H9 (cell line): ENCODE measurements around the gene MVP. TPM values are rescaled to one million over a fixed set of nuclear protein-coding genes. Genes with fewer than 3 reads are reported as not detected.

Experiments used
- DNase-seq: peaks from one replicate; pipeline ENCODE4 v3.0.0-alpha.2; 2017
- H2AFZ ChIP-seq: one replicate; pipeline ENCODE4 v1.6.1; 2013; ENCODE audit warnings: mild to moderate bottlenecking, low read length, control low read depth, moderate library complexity
- H2AK5ac ChIP-seq: 2 replicates; pipeline ENCODE4 v1.6.1; 2013; ENCODE audit warnings: low read length, control low read depth, mixed read lengths; ENCODE audit not compliant: insufficient read length
- H2BK120ac ChIP-seq: one replicate; pipeline ENCODE4 v1.6.1; 2013; ENCODE audit warnings: low read depth, mild to moderate bottlenecking, low read length, control low read depth, inconsistent platforms; ENCODE audit not compliant: poor library complexity, severe bottlenecking
- H2BK12ac ChIP-seq: 2 replicates; pipeline ENCODE4 v1.6.1; 2013; ENCODE audit warnings: low read length, control low read depth, mixed read lengths, low read depth; ENCODE audit not compliant: insufficient read length
- H2BK15ac ChIP-seq: 2 replicates; pipeline ENCODE4 v1.6.1; 2013; ENCODE audit warnings: low read depth, low read length, control low read depth
- H2BK20ac ChIP-seq: one replicate; pipeline ENCODE4 v1.6.1; 2013; ENCODE audit warnings: low read depth, mild to moderate bottlenecking, low read length, control low read depth, inconsistent platforms; ENCODE audit not compliant: poor library complexity, severe bottlenecking
- H2BK5ac ChIP-seq: 2 replicates; pipeline ENCODE4 v1.6.1; 2013; ENCODE audit warnings: low read length, control low read depth, mixed read lengths; ENCODE audit not compliant: insufficient read length
- H3K14ac ChIP-seq: 2 replicates; pipeline ENCODE4 v1.6.1; 2013; ENCODE audit warnings: low read length, control low read depth; ENCODE audit not compliant: insufficient read depth
- H3K18ac ChIP-seq: 2 replicates; pipeline ENCODE4 v1.6.1; 2013; ENCODE audit warnings: low read depth, mild to moderate bottlenecking, mixed read lengths, low read length, control low read depth; ENCODE audit not compliant: insufficient read length
- H3K23ac ChIP-seq: 2 replicates; pipeline ENCODE4 v1.6.1; 2013; ENCODE audit warnings: low read length, control low read depth, mixed read lengths, low read depth; ENCODE audit not compliant: insufficient read length
- H3K23me2 ChIP-seq: 2 replicates; pipeline ENCODE4 v1.6.1; 2013; ENCODE audit warnings: low read depth, mild to moderate bottlenecking, mixed read lengths, low read length, control low read depth; ENCODE audit not compliant: insufficient read length, poor library complexity, severe bottlenecking
- H3K27ac ChIP-seq: 2 replicates; pipeline ENCODE4 v1.5.1; 2013; ENCODE audit warnings: low read length, control low read depth, mixed read lengths, low read depth; ENCODE audit not compliant: insufficient read length
- H3K27me3 ChIP-seq: 2 replicates; pipeline ENCODE4 v1.6.1; 2013; ENCODE audit warnings: low read length, control low read depth, inconsistent platforms; ENCODE audit not compliant: insufficient read depth
- H3K4ac ChIP-seq: 2 replicates; pipeline ENCODE4 v1.6.1; 2013; ENCODE audit warnings: low read depth, mild to moderate bottlenecking, control low read depth, inconsistent platforms, low read length, moderate library complexity
- H3K4me1 ChIP-seq: 2 replicates; pipeline ENCODE4 v1.6.1; 2013; ENCODE audit warnings: low read length, control low read depth, inconsistent platforms; ENCODE audit not compliant: insufficient read depth
- H3K4me2 ChIP-seq: 2 replicates; pipeline ENCODE4 v1.6.1; 2013; ENCODE audit warnings: low read length, control low read depth, mixed read lengths; ENCODE audit not compliant: insufficient read length, insufficient read depth
- H3K56ac ChIP-seq: 2 replicates; pipeline ENCODE4 v1.6.1; 2013; ENCODE audit warnings: low read depth, mild to moderate bottlenecking, mixed read lengths, low read length, control low read depth; ENCODE audit not compliant: insufficient read length
- H3K79me1 ChIP-seq: 2 replicates; pipeline ENCODE4 v1.6.1; 2013; ENCODE audit warnings: low read depth, mild to moderate bottlenecking, moderate library complexity, low read length, control low read depth, inconsistent platforms; ENCODE audit not compliant: insufficient read depth, poor library complexity, severe bottlenecking
- H3K79me2 ChIP-seq: 2 replicates; pipeline ENCODE4 v1.6.1; 2013; ENCODE audit warnings: low read length, control low read depth, inconsistent platforms; ENCODE audit not compliant: insufficient read depth
- H3K9ac ChIP-seq: 2 replicates; pipeline ENCODE4 v1.6.1; 2013; ENCODE audit warnings: low read length, control low read depth, mixed read lengths; ENCODE audit not compliant: insufficient read length; ENCODE audit errors: extremely low read depth
- H3K9me3 ChIP-seq: one replicate; pipeline ENCODE4 v1.6.1; 2013; ENCODE audit warnings: low read depth, low read length, inconsistent platforms; ENCODE audit not compliant: control insufficient read depth
- H3T11ph ChIP-seq: one replicate; pipeline ENCODE4 v1.6.1; 2013; ENCODE audit warnings: mild to moderate bottlenecking, low read length, control low read depth, inconsistent platforms
- H4K20me1 ChIP-seq: one replicate; pipeline ENCODE4 v1.6.1; 2013; ENCODE audit not compliant: control insufficient read depth, insufficient read length, insufficient read depth
- H4K5ac ChIP-seq: 2 replicates; pipeline ENCODE4 v1.6.1; 2013; ENCODE audit warnings: low read depth, mild to moderate bottlenecking, mixed read lengths, low read length, control low read depth; ENCODE audit not compliant: insufficient read length
- H4K8ac ChIP-seq: replicated peaks from 2 replicates; pipeline ENCODE4 v1.6.1; 2013; ENCODE audit warnings: low read length, control low read depth, mixed read lengths, low read depth; ENCODE audit not compliant: insufficient read length
- H4K91ac ChIP-seq: 2 replicates; pipeline ENCODE4 v1.6.1; 2013; ENCODE audit warnings: low read depth, mild to moderate bottlenecking, moderate library complexity, mixed read lengths, low read length, control low read depth; ENCODE audit not compliant: insufficient read length
- H3K27ac Mint-ChIP-seq, 3 experiments: 2 replicates in 2 of 3; 3 replicates in 1 of 3; pipeline ENCODE4 v1.8.0; 2020 to 2021; ENCODE audit warnings: mixed read lengths in 3 of 3, mild to moderate bottlenecking in 1 of 3, moderate library complexity in 1 of 3
- H3K27me3 Mint-ChIP-seq: 2 replicates; pipeline ENCODE4 v1.8.0; 2021; ENCODE audit warnings: low read depth, mild to moderate bottlenecking, moderate library complexity, mixed read lengths
- H3K36me3 Mint-ChIP-seq, 3 experiments: 2 replicates in 2 of 3; 3 replicates in 1 of 3; pipeline ENCODE4 v1.8.0; 2020 to 2021; ENCODE audit warnings: low read depth in 3 of 3, mixed read lengths in 3 of 3; ENCODE audit not compliant: insufficient read depth in 1 of 3
- H3K4me1 Mint-ChIP-seq, 2 experiments: 2 replicates each; pipeline ENCODE4 v1.8.0; 2020; ENCODE audit warnings: mixed read lengths in 2 of 2
- H3K4me3 Mint-ChIP-seq, 2 experiments: 2 replicates in 1 of 2; 3 replicates in 1 of 2; pipeline ENCODE4 v1.8.0; 2020 to 2021; ENCODE audit warnings: mild to moderate bottlenecking in 2 of 2, mixed read lengths in 2 of 2, moderate library complexity in 1 of 2
- H3K9me3 Mint-ChIP-seq, 2 experiments: 2 replicates in 1 of 2; 3 replicates in 1 of 2; pipeline ENCODE4 v1.8.0; 2020; ENCODE audit warnings: mild to moderate bottlenecking in 2 of 2, mixed read lengths in 2 of 2, moderate library complexity in 1 of 2
- CTCF ChIP-seq: fragments of 200-600 bp; sonication (generic); conservative IDR thresholded peaks from 3 replicates; pipeline ENCODE4 v1.8.0; 2021; ENCODE audit warnings: antibody characterized with exemption, mild to moderate bottlenecking
- WGBS: extraction: QIAGEN DNeasy Blood & Tissue Kit; methylation state at CpG from one replicate; pipeline ENCODE4 v1.1.7; 2013; ENCODE audit warnings: missing lambda C conversion rate, low lambda C conversion rate, mixed read lengths; ENCODE audit not compliant: insufficient read length; ENCODE audit errors: extremely low coverage; 5-methylcytosine and 5-hydroxymethylcytosine counted together
- total RNA-seq: library from RNA; stranded (reverse); gene quantifications from 2 replicates; pipeline ENCODE4 v1.2.1, GENCODE V29; 2021

Gene MVP
- total RNA-seq, 1 experiment from 2014 or later: 3.1 TPM

GRCh38 chr16:29814592-29814991 lies 5.7 kb upstream of the MVP start:
- Histone ChIP-seq H4K8ac (no peak overlapping the region), H3T11ph (no peak overlapping the region), H2BK15ac (no peak overlapping the region), H2BK12ac (no peak overlapping the region), H3K4ac (no peak overlapping the region), H3K4me2 (peak overlapping the region; percentile 59), H3K79me2 (no peaks in the 10 kb centered on the region; the same call in 1 of the 2 replicates), H4K5ac (no peak overlapping the region), H3K23ac (no peak overlapping the region), H4K20me1 (no peaks in the 10 kb centered on the region), H2BK5ac (no peak overlapping the region), H3K27me3 (no peaks in the 10 kb centered on the region), H3K18ac (no peak overlapping the region), H3K9ac (no peak overlapping the region), H3K23me2 (peaks cover 35% of the 10 kb centered on the region), H2AFZ (no peak overlapping the region), H3K4me1 (peaks cover 6% of the 10 kb centered on the region; the same call in 1 of the 2 replicates), H3K56ac (no peak overlapping the region), H3K27ac (no peak overlapping the region), H2AK5ac (no peak overlapping the region), H3K9me3 (no peaks in the 10 kb centered on the region), H2BK120ac (no peak overlapping the region), H3K14ac (no peak overlapping the region), H3K79me1 (no peaks in the 10 kb centered on the region), H2BK20ac (no peak overlapping the region), H4K91ac (no peak overlapping the region)
- TF ChIP-seq CTCF: no peak
- H3K4me3 Mint-ChIP-seq: peak overlapping the region; percentile 93 to 96
- H3K36me3 Mint-ChIP-seq: peaks cover 21 to 34% (median 23%) of the 10 kb centered on the region in 3 experiments
- WGBS: no CpG with 5 or more reads among the region's 5 CpGs
- peaks cover 56 to 70% of the 10 kb centered on the region in 2 experiments for H3K4me1 Mint-ChIP-seq
- H3K9me3 Mint-ChIP-seq: no peaks in the 10 kb centered on the region; a peak in 1 of 5 replicates
- peak overlapping the region; percentile 59 to 97 (median 76) for H3K27ac Mint-ChIP-seq
- H3K27me3 Mint-ChIP-seq: no peaks in the 10 kb centered on the region; the same call in none of the 2 replicates
- DNase-seq: no peak
